Fibroblast of mammary gland (primary cell): Measurements from ENCODE around the gene PRRX1.
A peak's percentile ranks its signal among the peaks of the same experiment; 100 is the strongest.

Experiments used
- DNase-seq: peaks from one replicate; pipeline ENCODE4 v3.0.0-alpha.2; 2010; ENCODE audit warnings: low read depth
- H3K4me3 ChIP-seq: 2 replicates; pipeline ENCODE4 v1.5.1; 2011; ENCODE audit warnings: low read depth, mild to moderate bottlenecking, low read length, moderate library complexity; ENCODE audit not compliant: control insufficient read depth
- TF ChIP-seq, protein P1 (sequence below): conservative IDR thresholded peaks from 2 replicates; pipeline ENCODE4 v1.5.1; 2011; ENCODE audit warnings: low read depth, low read length, inconsistent platforms; ENCODE audit not compliant: control insufficient read depth, insufficient read depth

PRRX1 gene

DNA sequence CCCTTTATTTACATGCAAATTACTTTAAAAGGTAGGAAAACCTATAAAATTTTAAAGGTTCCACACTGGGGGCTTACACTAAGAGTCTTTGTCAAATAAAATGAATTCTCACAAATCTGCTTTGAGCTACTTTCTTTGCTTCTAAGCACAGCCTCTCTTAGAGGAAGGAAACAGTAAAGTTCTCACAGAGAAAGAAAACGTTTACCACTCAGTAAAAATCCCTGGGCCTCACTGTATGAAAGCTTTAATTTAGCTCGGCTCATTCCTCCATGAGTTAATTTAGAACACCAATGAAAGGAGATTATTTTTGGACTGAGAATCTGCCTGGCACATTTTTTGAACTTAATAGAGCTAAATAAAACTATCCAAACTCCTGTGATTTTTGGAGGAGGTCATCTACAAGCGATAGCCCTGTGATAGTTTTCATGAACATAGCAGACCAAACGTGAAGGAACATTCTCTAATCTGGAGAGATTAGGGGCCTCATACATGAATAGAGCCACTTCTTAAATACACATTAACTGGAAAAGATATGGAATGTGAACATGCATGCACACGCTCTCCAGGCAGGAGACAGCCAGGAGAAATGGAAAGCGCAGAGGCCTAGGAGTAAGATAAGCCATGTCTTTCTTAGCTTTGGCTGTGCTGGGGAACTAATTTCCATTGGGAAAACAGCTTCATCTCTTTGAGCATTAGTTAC is 32.8 kb downstream of the PRRX1 start:
- no peak overlapping the region for H3K4me3 ChIP-seq
- TF ChIP-seq, protein P1, sequence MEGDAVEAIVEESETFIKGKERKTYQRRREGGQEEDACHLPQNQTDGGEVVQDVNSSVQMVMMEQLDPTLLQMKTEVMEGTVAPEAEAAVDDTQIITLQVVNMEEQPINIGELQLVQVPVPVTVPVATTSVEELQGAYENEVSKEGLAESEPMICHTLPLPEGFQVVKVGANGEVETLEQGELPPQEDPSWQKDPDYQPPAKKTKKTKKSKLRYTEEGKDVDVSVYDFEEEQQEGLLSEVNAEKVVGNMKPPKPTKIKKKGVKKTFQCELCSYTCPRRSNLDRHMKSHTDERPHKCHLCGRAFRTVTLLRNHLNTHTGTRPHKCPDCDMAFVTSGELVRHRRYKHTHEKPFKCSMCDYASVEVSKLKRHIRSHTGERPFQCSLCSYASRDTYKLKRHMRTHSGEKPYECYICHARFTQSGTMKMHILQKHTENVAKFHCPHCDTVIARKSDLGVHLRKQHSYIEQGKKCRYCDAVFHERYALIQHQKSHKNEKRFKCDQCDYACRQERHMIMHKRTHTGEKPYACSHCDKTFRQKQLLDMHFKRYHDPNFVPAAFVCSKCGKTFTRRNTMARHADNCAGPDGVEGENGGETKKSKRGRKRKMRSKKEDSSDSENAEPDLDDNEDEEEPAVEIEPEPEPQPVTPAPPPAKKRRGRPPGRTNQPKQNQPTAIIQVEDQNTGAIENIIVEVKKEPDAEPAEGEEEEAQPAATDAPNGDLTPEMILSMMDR: no peak
- no peak for DNase-seq

DNA sequence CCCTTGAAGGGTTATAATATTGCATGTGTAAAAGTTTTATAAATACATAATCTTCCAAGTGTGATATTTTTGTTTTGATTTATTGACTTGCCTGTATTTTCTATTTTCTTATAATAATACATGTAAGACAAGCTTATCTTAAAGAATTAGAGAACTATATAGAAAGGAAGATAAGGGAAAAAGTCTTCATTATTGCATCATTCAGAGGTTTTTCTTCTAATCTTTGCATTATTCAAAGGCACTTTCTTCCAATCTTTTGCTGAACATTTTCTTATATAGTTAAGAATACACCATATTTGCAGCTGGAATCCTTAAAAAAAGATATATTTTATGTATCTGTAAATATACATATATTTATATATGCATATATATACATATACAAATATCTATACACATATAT is 33.4 kb downstream of the PRRX1 start:
- no peak for DNase-seq
- TF ChIP-seq, protein P1: no peak
- H3K4me3 ChIP-seq: no peak overlapping the region

DNA sequence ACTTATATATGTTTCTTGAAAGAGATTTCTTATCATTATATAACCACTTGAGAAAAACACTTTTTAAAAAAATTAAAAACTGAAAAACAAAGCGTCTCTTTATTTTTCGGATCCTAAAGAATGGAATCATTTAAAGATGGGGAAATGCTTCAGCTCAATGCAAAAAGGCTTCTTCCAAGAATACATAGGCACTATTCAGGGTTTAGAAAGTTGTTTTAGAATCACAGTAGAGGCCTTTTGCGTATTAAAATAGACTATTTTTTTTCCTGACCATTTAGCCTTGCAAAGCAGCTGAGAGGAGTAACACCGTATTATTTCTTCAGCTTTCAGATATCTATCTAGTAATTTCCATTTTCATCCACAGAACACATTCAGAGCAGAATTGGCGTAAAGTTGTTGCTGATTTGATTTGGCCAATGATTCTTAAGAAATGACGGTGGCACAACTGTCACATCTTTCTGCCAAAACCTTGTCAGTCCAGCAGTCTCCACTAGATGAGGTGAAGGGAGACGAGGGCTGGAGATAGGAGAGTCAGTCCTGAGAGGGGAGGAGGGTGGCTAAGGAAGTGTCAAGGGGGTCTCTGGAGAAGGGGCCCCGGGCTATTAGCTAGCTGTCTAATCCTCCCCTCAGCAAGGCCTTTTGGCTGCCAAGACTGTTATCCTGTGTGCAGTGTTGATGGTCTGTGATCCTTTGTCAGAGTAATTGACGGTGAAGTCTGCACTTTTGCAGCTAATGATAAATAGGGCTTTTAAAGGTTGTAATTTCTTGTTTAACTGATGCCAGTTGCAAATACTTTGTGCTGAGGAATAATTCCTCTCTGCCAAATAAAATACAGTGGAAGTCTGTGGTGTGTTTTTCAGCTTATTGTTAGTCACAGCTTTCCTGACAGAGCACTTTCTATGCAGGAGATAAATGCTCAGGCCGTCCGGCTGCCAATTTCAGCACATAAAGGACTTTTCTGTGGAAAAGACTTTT is 34.7 kb downstream of the PRRX1 start:
- peak; percentile 88 for DNase-seq
- no peak overlapping the region for H3K4me3 ChIP-seq
- TF ChIP-seq, protein P1: no peak

DNA sequence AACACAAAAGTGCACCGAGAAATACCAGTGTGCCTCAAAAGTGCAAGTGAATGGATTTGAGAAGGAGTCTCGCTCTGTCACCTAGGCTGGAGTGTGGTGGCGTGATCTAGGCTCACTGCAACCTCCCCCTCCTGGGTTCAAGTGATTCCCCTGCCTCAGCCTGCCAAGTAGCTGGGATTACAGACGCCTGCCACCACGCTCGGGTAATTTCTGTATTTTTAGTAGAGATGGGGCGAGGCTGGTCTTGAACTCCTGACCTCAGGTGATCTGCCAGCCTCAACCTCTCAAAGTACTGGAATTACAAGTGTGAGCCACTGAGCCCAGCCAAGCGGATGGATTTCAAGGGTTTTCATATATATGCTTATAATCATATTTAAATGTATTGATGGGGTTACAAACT is 35.8 kb downstream of the PRRX1 start:
- no peak for DNase-seq
- TF ChIP-seq, protein P1: no peak
- no peak overlapping the region for H3K4me3 ChIP-seq

DNA sequence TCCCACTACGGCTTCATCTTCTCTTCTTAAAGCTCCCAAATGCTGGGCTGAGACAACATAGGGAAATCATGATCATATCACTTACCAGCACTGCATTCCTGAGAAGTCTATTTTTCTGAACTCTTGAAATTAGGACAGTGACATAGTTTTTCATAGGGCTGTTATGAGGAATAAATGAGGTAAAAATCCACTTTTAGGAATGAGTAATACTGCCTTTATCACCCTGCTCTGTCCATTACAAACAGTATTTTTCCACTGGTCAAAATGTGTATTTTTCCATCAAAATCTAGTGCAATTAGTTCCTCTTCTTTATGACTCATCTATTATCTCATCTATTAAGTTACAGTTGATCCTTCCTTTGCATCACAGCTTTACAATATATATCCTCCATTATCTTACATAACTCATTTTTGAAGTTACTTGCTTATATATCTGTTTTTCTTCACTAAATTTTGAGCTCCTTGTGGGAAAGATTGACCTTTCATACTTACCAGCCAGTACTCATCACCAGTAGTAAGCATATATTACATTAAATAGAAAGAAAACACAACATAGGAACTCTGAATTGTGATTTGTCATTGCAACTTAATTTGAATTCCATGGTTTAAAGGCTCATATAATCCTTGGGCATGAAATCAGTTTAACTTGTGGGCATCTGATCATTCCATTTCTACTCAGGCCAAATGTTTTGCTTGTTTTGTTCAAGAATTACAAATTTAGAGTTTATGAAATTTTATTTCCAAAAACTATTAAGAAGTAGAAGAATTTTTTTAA is 37.1 kb downstream of the PRRX1 start:
- peak; percentile 80 for DNase-seq
- no peak overlapping the region for H3K4me3 ChIP-seq
- TF ChIP-seq, protein P1: no peak

DNA sequence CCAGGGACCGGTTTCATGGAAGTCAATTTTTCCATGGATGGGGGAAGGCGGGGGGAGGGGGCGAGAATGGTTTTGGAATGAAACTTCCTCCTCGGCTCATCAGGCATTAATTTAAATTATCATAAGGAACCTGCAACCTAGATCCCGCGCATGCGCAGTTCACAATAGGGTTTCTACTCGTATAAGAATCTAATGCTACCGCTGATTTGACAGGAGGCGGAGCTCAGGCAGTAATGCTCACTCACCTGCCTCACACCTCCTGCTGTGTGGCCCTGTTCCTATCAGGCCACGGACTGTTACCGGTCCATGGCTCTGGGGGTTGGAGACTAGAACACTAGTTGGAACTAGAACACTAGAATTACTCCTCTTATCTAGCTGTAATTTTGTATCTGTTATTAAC is 38.0 kb downstream of the PRRX1 start:
- DNase-seq: no peak
- TF ChIP-seq, protein P1: no peak
- no peak overlapping the region for H3K4me3 ChIP-seq
